H1 (cell line): ENCODE measurements around the gene SYMPK. TPM values are rescaled to one million over a fixed set of nuclear protein-coding genes. Genes with fewer than 3 reads are reported as not detected.

Source experiments
- CEBPB ChIP-seq: IDR thresholded peaks from 2 replicates; pipeline ENCODE4 v1.6.1; 2012; ENCODE audit warnings: low read depth, low read length
- KDM5A ChIP-seq: fragments of 200-600 bp; IDR thresholded peaks from 2 replicates; pipeline ENCODE4 v1.7.1; 2012; ENCODE audit warnings: mild to moderate bottlenecking, low read length, inconsistent platforms, mixed read lengths
- POU5F1 ChIP-seq: IDR thresholded peaks from 2 replicates; pipeline ENCODE4 v1.6.1; 2011; ENCODE audit warnings: low read depth, mild to moderate bottlenecking, low read length, moderate library complexity
- SP2 ChIP-seq: IDR thresholded peaks from 2 replicates; pipeline ENCODE4 v1.6.1; 2012; ENCODE audit warnings: mild to moderate bottlenecking, low read length, inconsistent platforms
- TAF1 ChIP-seq: IDR thresholded peaks from 2 replicates; pipeline ENCODE4 v1.6.1; 2011; ENCODE audit warnings: mild to moderate bottlenecking, low read depth, low read length
- TAF7 ChIP-seq: optimal IDR thresholded peaks from 2 replicates; pipeline ENCODE3; 2011; ENCODE audit warnings: low read depth, mild to moderate bottlenecking, inconsistent platforms, low read length, moderate library complexity, borderline replicate concordance
- TBP ChIP-seq: IDR thresholded peaks from 2 replicates; pipeline ENCODE4 v1.6.1; 2011; ENCODE audit warnings: low read depth, low read length, improper control_type of control experiment
- polyA plus RNA-seq, 7 experiments: library from polyadenylated mRNA; depleted of rRNA in 3 of 7; stranded (reverse) in 5 of 7; unstranded in 2 of 7; fragments of >200 nt in 5 of 7; fragments of 200-250 nt in 2 of 7; gene quantifications; 1 replicate in 5 of 7; 2 replicates in 1 of 7; 4 replicates in 1 of 7; pipeline versions ENCODE4 v1.2.1 to v1.2.3, GENCODE V29; 2011 to 2013; ENCODE audit warnings: missing spikeins in 2 of 7, mixed read lengths in 2 of 7
- total RNA-seq: library from RNA; stranded (reverse); fragmentation: NEBNext Ultra II Directional; extraction: Animal tissue kit (Norgen Biotek cat#: 25700); gene quantifications from 2 replicates; pipeline ENCODE4 v1.2.1, GENCODE V29; 2021
- TF ChIP-seq, protein P1 (sequence below): fragments of 300-600 bp; sonication (generic); IDR thresholded peaks from 2 replicates; pipeline ENCODE4 v1.7.1; 2012; ENCODE audit warnings: low read length, moderate library complexity, mild to moderate bottlenecking, inconsistent platforms; ENCODE audit not compliant: insufficient replicate concordance

Gene SYMPK
- total and polyA plus RNA-seq, 2 of the 8 experiments (the other 6 are each of a cell fraction or from before 2014, with no cell fraction given) = 93.6 to 99.5 TPM

DNA sequence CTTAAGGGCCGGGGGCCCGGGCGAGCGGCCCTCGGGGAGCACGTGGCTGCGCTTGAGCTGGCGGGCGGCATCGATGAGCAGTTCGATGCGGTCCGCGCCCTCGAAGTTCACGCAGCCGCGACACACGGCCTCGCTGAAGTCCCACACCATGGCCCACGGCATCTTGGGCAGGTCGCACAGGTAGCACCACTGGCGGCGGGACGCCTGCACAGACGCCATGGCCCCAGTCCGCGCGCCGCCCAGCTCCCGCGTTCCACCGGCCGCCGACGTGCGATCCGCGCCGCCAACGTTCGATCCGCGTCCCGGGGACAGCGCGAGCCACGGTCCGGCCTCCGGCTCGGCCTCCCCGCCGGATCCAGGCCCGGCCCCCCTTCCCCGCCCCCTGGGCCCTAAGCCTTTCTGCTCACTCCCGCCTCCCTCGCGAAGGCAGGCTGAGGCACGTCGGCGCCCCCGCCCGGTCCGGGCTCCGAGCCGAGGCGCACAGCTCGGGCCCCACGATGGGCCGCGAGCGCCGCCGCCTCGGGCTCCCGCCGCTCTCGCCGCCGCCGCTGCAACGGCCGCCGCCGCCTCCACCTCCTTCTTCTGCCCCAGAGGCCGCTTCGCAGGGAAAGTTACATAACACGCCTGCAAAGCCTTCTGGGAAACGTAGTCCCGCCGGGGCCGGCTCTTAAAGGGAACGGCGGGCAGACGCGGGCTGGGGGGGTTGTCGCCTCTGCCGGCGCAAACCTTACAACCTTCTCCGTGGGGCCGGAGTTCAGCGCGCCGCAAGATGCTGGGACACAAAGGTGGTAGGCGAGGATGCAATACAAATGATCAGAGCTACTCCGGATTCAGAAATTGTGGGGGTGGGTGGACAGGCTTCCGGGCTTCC lies 22.8 kb upstream of the SYMPK start, which contains the start of gene IRF2BP1 (continued):
- TF ChIP-seq, protein P1, sequence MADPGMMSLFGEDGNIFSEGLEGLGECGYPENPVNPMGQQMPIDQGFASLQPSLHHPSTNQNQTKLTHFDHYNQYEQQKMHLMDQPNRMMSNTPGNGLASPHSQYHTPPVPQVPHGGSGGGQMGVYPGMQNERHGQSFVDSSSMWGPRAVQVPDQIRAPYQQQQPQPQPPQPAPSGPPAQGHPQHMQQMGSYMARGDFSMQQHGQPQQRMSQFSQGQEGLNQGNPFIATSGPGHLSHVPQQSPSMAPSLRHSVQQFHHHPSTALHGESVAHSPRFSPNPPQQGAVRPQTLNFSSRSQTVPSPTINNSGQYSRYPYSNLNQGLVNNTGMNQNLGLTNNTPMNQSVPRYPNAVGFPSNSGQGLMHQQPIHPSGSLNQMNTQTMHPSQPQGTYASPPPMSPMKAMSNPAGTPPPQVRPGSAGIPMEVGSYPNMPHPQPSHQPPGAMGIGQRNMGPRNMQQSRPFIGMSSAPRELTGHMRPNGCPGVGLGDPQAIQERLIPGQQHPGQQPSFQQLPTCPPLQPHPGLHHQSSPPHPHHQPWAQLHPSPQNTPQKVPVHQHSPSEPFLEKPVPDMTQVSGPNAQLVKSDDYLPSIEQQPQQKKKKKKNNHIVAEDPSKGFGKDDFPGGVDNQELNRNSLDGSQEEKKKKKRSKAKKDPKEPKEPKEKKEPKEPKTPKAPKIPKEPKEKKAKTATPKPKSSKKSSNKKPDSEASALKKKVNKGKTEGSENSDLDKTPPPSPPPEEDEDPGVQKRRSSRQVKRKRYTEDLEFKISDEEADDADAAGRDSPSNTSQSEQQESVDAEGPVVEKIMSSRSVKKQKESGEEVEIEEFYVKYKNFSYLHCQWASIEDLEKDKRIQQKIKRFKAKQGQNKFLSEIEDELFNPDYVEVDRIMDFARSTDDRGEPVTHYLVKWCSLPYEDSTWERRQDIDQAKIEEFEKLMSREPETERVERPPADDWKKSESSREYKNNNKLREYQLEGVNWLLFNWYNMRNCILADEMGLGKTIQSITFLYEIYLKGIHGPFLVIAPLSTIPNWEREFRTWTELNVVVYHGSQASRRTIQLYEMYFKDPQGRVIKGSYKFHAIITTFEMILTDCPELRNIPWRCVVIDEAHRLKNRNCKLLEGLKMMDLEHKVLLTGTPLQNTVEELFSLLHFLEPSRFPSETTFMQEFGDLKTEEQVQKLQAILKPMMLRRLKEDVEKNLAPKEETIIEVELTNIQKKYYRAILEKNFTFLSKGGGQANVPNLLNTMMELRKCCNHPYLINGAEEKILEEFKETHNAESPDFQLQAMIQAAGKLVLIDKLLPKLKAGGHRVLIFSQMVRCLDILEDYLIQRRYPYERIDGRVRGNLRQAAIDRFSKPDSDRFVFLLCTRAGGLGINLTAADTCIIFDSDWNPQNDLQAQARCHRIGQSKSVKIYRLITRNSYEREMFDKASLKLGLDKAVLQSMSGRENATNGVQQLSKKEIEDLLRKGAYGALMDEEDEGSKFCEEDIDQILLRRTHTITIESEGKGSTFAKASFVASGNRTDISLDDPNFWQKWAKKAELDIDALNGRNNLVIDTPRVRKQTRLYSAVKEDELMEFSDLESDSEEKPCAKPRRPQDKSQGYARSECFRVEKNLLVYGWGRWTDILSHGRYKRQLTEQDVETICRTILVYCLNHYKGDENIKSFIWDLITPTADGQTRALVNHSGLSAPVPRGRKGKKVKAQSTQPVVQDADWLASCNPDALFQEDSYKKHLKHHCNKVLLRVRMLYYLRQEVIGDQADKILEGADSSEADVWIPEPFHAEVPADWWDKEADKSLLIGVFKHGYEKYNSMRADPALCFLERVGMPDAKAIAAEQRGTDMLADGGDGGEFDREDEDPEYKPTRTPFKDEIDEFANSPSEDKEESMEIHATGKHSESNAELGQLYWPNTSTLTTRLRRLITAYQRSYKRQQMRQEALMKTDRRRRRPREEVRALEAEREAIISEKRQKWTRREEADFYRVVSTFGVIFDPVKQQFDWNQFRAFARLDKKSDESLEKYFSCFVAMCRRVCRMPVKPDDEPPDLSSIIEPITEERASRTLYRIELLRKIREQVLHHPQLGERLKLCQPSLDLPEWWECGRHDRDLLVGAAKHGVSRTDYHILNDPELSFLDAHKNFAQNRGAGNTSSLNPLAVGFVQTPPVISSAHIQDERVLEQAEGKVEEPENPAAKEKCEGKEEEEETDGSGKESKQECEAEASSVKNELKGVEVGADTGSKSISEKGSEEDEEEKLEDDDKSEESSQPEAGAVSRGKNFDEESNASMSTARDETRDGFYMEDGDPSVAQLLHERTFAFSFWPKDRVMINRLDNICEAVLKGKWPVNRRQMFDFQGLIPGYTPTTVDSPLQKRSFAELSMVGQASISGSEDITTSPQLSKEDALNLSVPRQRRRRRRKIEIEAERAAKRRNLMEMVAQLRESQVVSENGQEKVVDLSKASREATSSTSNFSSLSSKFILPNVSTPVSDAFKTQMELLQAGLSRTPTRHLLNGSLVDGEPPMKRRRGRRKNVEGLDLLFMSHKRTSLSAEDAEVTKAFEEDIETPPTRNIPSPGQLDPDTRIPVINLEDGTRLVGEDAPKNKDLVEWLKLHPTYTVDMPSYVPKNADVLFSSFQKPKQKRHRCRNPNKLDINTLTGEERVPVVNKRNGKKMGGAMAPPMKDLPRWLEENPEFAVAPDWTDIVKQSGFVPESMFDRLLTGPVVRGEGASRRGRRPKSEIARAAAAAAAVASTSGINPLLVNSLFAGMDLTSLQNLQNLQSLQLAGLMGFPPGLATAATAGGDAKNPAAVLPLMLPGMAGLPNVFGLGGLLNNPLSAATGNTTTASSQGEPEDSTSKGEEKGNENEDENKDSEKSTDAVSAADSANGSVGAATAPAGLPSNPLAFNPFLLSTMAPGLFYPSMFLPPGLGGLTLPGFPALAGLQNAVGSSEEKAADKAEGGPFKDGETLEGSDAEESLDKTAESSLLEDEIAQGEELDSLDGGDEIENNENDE = no peak
- TF ChIP-seq POU5F1 = no peak
- peak; percentile 94 for TF ChIP-seq CEBPB
- no peak for TF ChIP-seq KDM5A
- TF ChIP-seq TAF7 = peak; percentile 47
- peak; percentile 32; the same call in 1 of the 2 replicates for TF ChIP-seq TBP
- TF ChIP-seq TAF1 = peak; percentile 75
- TF ChIP-seq SP2 = no peak
